ENCODE measurements around the gene CD27. TPM values are rescaled to one million over a fixed set of nuclear protein-coding genes. Genes with fewer than 3 reads are reported as not detected.
A peak's percentile ranks its signal among the peaks of the same experiment; 100 is the strongest.
"Not testable (repeated sequence)": the region's sequence is repeated elsewhere in the genome, so short reads cannot be mapped to it uniquely, and the experiment has no call there.

The CD27 gene
- polyA plus RNA-seq, 3 donors, result 0.08 to 1.2 (median 0.88) TPM

DNA sequence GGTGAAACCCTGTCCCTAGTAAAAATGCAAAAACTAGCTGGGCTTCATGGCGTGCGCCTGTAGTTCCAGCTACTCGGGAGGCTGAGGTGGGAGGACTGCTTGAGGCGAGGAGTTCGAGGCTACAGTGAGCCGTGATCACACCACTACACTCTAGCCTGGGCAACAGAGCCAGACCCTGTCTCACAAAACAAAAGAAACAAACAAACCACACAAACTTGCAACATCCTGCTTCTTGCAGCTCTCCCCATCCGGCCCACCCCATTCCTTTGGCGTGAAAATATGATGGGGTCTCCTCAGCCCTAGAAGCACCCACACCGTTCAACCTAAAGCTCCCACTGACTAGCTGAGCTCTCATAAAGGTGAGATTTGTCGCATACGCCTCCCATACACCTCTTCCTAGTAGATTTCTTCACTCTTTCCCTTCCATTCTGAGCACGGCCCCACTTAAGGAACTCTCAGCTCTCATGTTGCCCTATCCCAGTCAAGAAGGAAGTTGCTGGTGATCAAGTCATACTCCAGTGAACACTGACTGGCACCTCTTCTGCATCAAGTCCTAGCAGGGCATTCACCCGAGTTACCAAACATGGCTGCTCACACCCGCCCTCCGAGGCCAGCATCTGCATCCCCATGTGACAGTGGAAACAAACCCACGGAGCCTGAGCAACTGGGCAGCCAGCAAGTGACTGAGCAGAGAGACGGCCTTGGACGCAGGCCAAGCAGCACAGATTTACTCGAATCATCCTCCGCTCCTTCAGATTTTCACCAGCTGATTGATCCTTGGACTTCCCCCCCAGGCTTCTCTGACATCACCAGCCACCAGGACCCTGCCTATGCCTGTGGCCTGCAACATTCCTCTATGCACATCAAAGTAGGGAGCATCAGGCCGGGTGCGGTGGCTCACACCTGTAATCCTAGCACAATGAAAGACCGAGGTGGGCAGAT is 18.9 kb upstream of the CD27 start:
- no peaks in the 10 kb centered on the region for H3K36me3 Mint-ChIP-seq
- 68% methylated on average over 18 of the region's 23 CpGs for WGBS (ENCODE audit: insufficient coverage)
- peak; percentile 33 to 77 (median 38) for DNase-seq
- H3K4me3 Mint-ChIP-seq, result peak overlapping the region in 1 of 2 donors; percentile 73
- Histone ChIP-seq H3K27me3 (ENCODE audit: control insufficient read depth in 2 of 2, insufficient read depth in 2 of 2, low read length in 2 of 2) (no peaks in the 10 kb centered on the region), H3K79me2 (ENCODE audit: insufficient read depth, low read length) (no peaks in the 10 kb centered on the region), H3K4me3 (replicated peaks in 1 of 3; ENCODE audit: low read depth in 2 of 3, low read length in 3 of 3) (no peak overlapping the region), H3K36me3 (replicated peaks in 1 of 2; ENCODE audit: control insufficient read depth in 1 of 2, insufficient read depth in 2 of 2, low read length in 2 of 2) (no peaks in the 10 kb centered on the region), H2AFZ (ENCODE audit: insufficient read depth, low read depth, low read length, poor library complexity, severe bottlenecking) (peak overlapping the region; percentile 16), H3K27ac (ENCODE audit: low read depth in 1 of 2, low read length in 2 of 2) (peak overlapping the region; percentile 20 to 27), H3K4me2 (replicated peaks; ENCODE audit: extremely low read depth, low read length, poor library complexity, severe bottlenecking) (no peak overlapping the region), H3K9me3 (replicated peaks in 1 of 2; ENCODE audit: control insufficient read depth in 1 of 2, insufficient read depth in 1 of 2, low read length in 2 of 2) (no peaks in the 10 kb centered on the region), H3K9ac (ENCODE audit: insufficient read depth, low read length, poor library complexity, severe bottlenecking) (no peak overlapping the region), H3K4me1 (ENCODE audit: control insufficient read depth in 1 of 2, insufficient read depth in 2 of 2, low read length in 2 of 2) (peaks cover 31 to 39% of the 10 kb centered on the region in 2 donors), H4K20me1 (ENCODE audit: insufficient read depth, low read length) (no peaks in the 10 kb centered on the region)
- intact Hi-C loops (cut with micrococcal nuclease), result loop anchor here in 1 of 2 donors (5.0 kb wide), 1 partner anchor 36 kb away; no protein-coding TSS in a partner anchor
- peaks cover 30% of the 10 kb centered on the region for H3K4me1 Mint-ChIP-seq
- peak overlapping the region; percentile 57 to 84 (median 74) for H3K27ac Mint-ChIP-seq
- H3K9me3 Mint-ChIP-seq, result no peaks in the 10 kb centered on the region
- peaks cover 0 to 4% (median 0%) of the 10 kb centered on the region in 3 donors for H3K27me3 Mint-ChIP-seq (ENCODE audit: low read depth in 3 of 3)
- TF ChIP-seq, protein P1, sequence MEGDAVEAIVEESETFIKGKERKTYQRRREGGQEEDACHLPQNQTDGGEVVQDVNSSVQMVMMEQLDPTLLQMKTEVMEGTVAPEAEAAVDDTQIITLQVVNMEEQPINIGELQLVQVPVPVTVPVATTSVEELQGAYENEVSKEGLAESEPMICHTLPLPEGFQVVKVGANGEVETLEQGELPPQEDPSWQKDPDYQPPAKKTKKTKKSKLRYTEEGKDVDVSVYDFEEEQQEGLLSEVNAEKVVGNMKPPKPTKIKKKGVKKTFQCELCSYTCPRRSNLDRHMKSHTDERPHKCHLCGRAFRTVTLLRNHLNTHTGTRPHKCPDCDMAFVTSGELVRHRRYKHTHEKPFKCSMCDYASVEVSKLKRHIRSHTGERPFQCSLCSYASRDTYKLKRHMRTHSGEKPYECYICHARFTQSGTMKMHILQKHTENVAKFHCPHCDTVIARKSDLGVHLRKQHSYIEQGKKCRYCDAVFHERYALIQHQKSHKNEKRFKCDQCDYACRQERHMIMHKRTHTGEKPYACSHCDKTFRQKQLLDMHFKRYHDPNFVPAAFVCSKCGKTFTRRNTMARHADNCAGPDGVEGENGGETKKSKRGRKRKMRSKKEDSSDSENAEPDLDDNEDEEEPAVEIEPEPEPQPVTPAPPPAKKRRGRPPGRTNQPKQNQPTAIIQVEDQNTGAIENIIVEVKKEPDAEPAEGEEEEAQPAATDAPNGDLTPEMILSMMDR (IDR thresholded peaks at IDR 0.05), result no peak

DNA sequence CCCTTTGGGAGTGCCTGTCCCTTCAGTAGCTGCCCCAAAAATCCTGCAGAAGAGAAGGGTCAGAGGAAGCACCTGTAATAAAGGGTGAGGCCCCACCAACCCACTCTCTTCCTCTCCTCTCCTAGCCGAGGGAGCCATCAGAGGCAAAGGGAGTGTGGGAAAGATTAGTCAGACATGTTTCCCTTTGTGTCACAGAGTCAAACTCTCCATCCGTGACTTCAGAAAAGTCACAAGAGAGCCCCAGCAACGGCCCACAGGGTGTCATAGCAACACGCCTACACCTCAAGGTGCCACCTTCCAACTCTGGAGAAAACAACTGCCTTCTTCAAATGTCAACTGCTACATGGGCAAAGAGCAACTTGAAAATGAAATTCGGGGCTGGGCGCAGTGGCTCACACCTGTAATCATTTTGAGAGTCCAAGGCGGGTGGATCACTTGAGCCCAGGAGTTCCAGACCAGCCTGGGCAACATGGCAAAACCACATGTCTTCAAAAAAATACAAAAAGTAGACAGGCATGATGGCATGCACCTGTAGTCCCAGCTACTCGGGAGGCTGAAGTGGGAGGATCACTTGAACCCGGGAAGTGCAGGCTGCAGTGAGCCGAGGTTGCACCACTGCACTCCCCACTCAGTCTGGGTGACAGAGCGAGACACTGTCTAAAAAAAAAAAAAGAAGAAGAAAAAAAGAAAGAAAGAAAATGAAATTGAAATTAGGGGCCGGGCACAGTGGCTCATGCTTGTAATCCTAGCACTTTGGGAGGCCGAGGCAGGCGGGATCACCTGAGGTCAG is 17.7 kb upstream of the CD27 start:
- WGBS (ENCODE audit: insufficient coverage), result 79% methylated on average over 6 of the region's 14 CpGs

DNA sequence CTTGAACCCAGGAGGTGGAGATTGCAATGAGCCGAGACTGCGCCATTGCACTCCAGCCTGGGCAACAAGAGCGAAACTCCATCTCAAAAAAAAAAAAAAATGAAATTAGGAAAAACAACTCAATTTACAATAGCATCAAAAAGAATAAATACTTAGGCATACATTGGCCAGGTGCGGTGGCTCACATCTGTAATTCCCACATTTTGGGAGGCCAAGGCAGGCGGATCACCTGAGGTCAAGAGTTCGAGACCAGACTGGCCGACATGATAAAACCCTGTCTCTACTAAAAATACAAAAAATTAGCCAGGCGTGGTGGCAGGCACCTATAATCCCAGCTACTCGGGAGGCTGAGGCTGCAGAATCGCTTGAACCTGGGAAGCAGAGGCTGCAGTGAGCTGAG is 17.0 kb upstream of the CD27 start:
- H3K36me3 Mint-ChIP-seq; H3K27me3 ChIP-seq (ENCODE audit: control insufficient read depth in 2 of 2, insufficient read depth in 2 of 2, low read length in 2 of 2); H3K4me3 ChIP-seq (replicated peaks in 1 of 3; ENCODE audit: low read depth in 2 of 3, low read length in 3 of 3); H2AFZ ChIP-seq (ENCODE audit: insufficient read depth, low read depth, low read length, poor library complexity, severe bottlenecking); H3K27ac Mint-ChIP-seq; H3K27me3 Mint-ChIP-seq (ENCODE audit: low read depth in 3 of 3); H3K4me2 ChIP-seq (replicated peaks; ENCODE audit: extremely low read depth, low read length, poor library complexity, severe bottlenecking); H3K9me3 ChIP-seq (replicated peaks in 1 of 2; ENCODE audit: control insufficient read depth in 1 of 2, insufficient read depth in 1 of 2, low read length in 2 of 2); H3K9me3 Mint-ChIP-seq; H3K27ac ChIP-seq (ENCODE audit: low read depth in 1 of 2, low read length in 2 of 2); H3K36me3 ChIP-seq (replicated peaks in 1 of 2; ENCODE audit: control insufficient read depth in 1 of 2, insufficient read depth in 2 of 2, low read length in 2 of 2); DNase-seq; H4K20me1 ChIP-seq (ENCODE audit: insufficient read depth, low read length); H3K79me2 ChIP-seq (ENCODE audit: insufficient read depth, low read length); H3K9ac ChIP-seq (ENCODE audit: insufficient read depth, low read length, poor library complexity, severe bottlenecking); H3K4me3 Mint-ChIP-seq: not testable (repeated sequence)
- intact Hi-C loops (cut with micrococcal nuclease), result loop anchor here in 1 of 2 donors (5.0 kb wide), 1 partner anchor 35 kb away; no protein-coding TSS in a partner anchor
- H3K4me1 ChIP-seq (ENCODE audit: control insufficient read depth in 1 of 2, insufficient read depth in 2 of 2, low read length in 2 of 2), result peaks cover 38 to 47% of the 10 kb centered on the region in 2 donors
- WGBS (ENCODE audit: insufficient coverage), result 100% methylated on average over 2 of the region's 10 CpGs
- H3K4me1 Mint-ChIP-seq, result peaks cover 39% of the 10 kb centered on the region

More for the DNA sequence above, 17.7 kb upstream of the CD27 start:
- Mint-ChIP-seq H3K36me3 (no peaks in the 10 kb centered on the region), H3K27ac (peak overlapping the region in 4 of 7 donors; percentile 41 to 84 (median 54)), H3K4me3 (no peak overlapping the region), H3K4me1 (peaks cover 37% of the 10 kb centered on the region), H3K27me3 (ENCODE audit: low read depth in 3 of 3) (no peaks in the 10 kb centered on the region), H3K9me3 (no peaks in the 10 kb centered on the region)
- no peak overlapping the region for H2AFZ ChIP-seq (ENCODE audit: insufficient read depth, low read depth, low read length, poor library complexity, severe bottlenecking)
- H3K4me1 ChIP-seq (ENCODE audit: control insufficient read depth in 1 of 2, insufficient read depth in 2 of 2, low read length in 2 of 2), result peaks cover 38 to 47% of the 10 kb centered on the region in 2 donors
- no peak overlapping the region for H3K4me2 ChIP-seq (replicated peaks; ENCODE audit: extremely low read depth, low read length, poor library complexity, severe bottlenecking)
- no peaks in the 10 kb centered on the region for H3K36me3 ChIP-seq (replicated peaks in 1 of 2; ENCODE audit: control insufficient read depth in 1 of 2, insufficient read depth in 2 of 2, low read length in 2 of 2)
- H3K27ac ChIP-seq (ENCODE audit: low read depth in 1 of 2, low read length in 2 of 2), result no peak overlapping the region
- peak in 1 of 3 donors; percentile 25 for DNase-seq
- H3K79me2 ChIP-seq (ENCODE audit: insufficient read depth, low read length), result no peaks in the 10 kb centered on the region
- TF ChIP-seq, protein P1 (IDR thresholded peaks at IDR 0.05), result no peak
- no peak overlapping the region for H3K4me3 ChIP-seq (replicated peaks in 1 of 3; ENCODE audit: low read depth in 2 of 3, low read length in 3 of 3)
- no peaks in the 10 kb centered on the region for H3K9me3 ChIP-seq (replicated peaks in 1 of 2; ENCODE audit: control insufficient read depth in 1 of 2, insufficient read depth in 1 of 2, low read length in 2 of 2)
- intact Hi-C loops (cut with micrococcal nuclease), result loop anchor here in 1 of 2 donors (5.0 kb wide), 1 partner anchor 35 kb away; no protein-coding TSS in a partner anchor
- H3K27me3 ChIP-seq (ENCODE audit: control insufficient read depth in 2 of 2, insufficient read depth in 2 of 2, low read length in 2 of 2), result no peaks in the 10 kb centered on the region
- H4K20me1 ChIP-seq (ENCODE audit: insufficient read depth, low read length), result no peaks in the 10 kb centered on the region
- no peak overlapping the region for H3K9ac ChIP-seq (ENCODE audit: insufficient read depth, low read length, poor library complexity, severe bottlenecking)
